Uterus (tissue), 4 donors: ENCODE measurements around the gene CHMP4A. TPM values are rescaled to one million over a fixed set of nuclear protein-coding genes. Genes with fewer than 3 reads are reported as not detected.
A peak's percentile ranks its signal among the peaks of the same experiment; 100 is the strongest.

ENCODE experiments used
- DNase-seq, 2 donors: peaks; one replicate each; pipeline ENCODE4 v3.0.0-alpha.2; 2019 to 2020
- H3K27ac ChIP-seq, 2 donors: fragments of 200-600 bp; sonication (generic); 1 replicate in 1 of 2; 2 replicates in 1 of 2; pipeline ENCODE4 v1.5.1; 2016 to 2018
- H3K27me3 ChIP-seq, 2 donors: fragments of 200-600 bp; sonication (generic); one replicate each; pipeline ENCODE4 v1.5.1; 2018 to 2019; ENCODE audit warnings: control low read depth in 1 of 2
- H3K36me3 ChIP-seq, 2 donors: fragments of 200-600 bp; sonication (generic); one replicate each; pipeline ENCODE4 v1.5.1; 2019; ENCODE audit warnings: control low read depth in 1 of 2
- H3K4me1 ChIP-seq, 2 donors: fragments of 200-600 bp; sonication (generic); one replicate each; pipeline ENCODE4 v1.5.1; 2018 to 2019; ENCODE audit warnings: control low read depth in 1 of 2
- H3K4me3 ChIP-seq, 2 donors: fragments of 200-600 bp; sonication (generic); 1 replicate in 1 of 2; 2 replicates in 1 of 2; pipeline ENCODE4 v1.5.1; 2018 to 2019; ENCODE audit warnings: mild to moderate bottlenecking in 1 of 2
- H3K9me3 ChIP-seq, 2 donors: fragments of 200-600 bp; sonication (generic); one replicate each; pipeline ENCODE4 v1.5.1; 2019; ENCODE audit warnings: control low read depth in 1 of 2
- CTCF ChIP-seq, 4 experiments: fragments of 200-600 bp in 2 of 4; fragments of 450-650 bp in 2 of 4; sonication (generic) in 2 of 4; IDR thresholded peaks; one replicate each; pipeline ENCODE4 v1.5.1; 2016 to 2019; ENCODE audit warnings: antibody characterized with exemption in 4 of 4, mild to moderate bottlenecking in 2 of 4, moderate library complexity in 1 of 4
- POLR2A ChIP-seq, 2 donors: fragments of 450-650 bp; IDR thresholded peaks; one replicate each; pipeline ENCODE4 v1.6.1; 2016; ENCODE audit warnings: antibody characterized with exemption in 2 of 2, mild to moderate bottlenecking in 1 of 2, moderate library complexity in 1 of 2
- intact Hi-C: fragments of 100-400 bp; cut with DNase I; formaldehyde crosslinking; loops from one replicate; pipeline ENCODE4 v1.15.1; 2023; ENCODE audit warnings: low total_unique reads
- total RNA-seq, 4 donors: library from RNA; depleted of rRNA in 3 of 4; stranded (reverse); fragments of >200 nt in 3 of 4; gene quantifications; one replicate each; pipeline versions ENCODE4 v1.1.0 to v1.2.4, GENCODE V29; 2014 to 2023
- donor health status: DM: yes; HTN: yes; CAD: no.

Gene CHMP4A, protein sequence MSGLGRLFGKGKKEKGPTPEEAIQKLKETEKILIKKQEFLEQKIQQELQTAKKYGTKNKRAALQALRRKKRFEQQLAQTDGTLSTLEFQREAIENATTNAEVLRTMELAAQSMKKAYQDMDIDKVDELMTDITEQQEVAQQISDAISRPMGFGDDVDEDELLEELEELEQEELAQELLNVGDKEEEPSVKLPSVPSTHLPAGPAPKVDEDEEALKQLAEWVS
- 10 to 100 TPM in 3 of 4 donors, 1 to 10 TPM in 1; 6.8 to 53.3 (median 33.9) TPM for total RNA-seq

DNA sequence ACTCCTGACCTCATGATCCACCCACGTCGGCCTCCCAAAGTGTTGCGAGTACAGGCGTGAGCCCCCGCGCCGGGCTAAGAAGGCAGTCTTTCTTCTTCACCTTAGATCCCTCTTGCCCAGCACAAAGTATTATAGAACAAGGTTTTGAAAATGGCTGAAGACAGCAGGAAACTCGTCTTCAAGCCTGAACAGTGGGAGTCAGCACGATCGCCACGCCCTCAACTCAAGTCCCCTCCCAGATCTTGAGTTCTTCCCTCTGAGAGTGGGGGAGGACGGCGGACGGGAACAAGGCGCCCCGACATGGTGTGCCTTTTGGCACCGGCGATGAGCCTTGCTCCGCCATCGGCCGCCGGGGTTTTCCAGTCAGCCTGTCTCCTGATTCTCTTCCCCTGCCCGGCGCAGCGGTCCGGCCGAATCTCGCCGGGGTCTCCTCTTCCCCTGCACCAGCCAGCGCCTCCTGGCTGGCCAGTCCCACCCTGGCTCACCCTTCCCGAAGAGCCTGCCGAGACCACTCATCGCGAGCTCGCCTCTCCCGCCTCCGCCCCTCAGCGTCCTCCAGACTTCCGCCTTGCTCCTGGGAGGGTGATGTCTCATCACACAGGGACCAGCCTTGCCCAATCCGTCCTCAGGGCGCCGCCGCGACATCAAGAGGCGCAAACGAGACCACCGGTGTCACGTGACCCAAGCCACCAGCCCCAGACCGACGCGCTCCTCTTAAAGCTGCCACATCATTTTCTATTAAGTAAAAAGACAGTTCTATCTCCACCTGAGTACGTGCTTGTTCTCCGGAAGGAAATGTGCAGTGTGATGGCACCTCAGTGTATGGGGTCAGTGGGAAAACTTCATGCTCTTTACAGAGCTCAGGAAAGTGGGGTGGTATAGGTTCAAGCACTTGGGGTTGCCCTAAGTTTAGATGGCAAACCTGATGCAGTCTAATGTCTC lies at the start of gene CHMP4A:
TSS of gene CHMP4A (minus strand) at position 565 of the 942 bp plus-strand sequence. CDS start at position 516, 49 bp downstream.
- Histone ChIP-seq H3K4me3 (peak within 1 kb of the TSS; percentile 72 to 79), H3K27ac (peak within 1 kb of the TSS; percentile 93 to 97), H3K9me3 (no peaks in the 10 kb centered on the region), H3K4me1 (peaks cover 0 to 4% of the 10 kb centered on the region in 2 donors), H3K27me3 (no peaks in the 10 kb centered on the region), H3K36me3 (no peaks in the 10 kb centered on the region)
- intact Hi-C loops = no loop called here
- TF ChIP-seq CTCF (IDR thresholded peaks at IDR 0.05) (peak; percentile 9 to 37 (median 26)), POLR2A (IDR thresholded peaks at IDR 0.05) (peak; percentile 70 to 96)
- peak; percentile 95 to 96 for DNase-seq

- intact Hi-C loops = no loop called here
- Histone ChIP-seq H3K27me3 (no peaks in the 10 kb centered on the region), H3K4me3 (no peak overlapping the region), H3K36me3 (no peaks in the 10 kb centered on the region), H3K27ac (no peak overlapping the region), H3K9me3 (no peaks in the 10 kb centered on the region), H3K4me1 (no peaks in the 10 kb centered on the region)
- TF ChIP-seq CTCF (IDR thresholded peaks at IDR 0.05) (no peak), POLR2A (IDR thresholded peaks at IDR 0.05) (no peak)
- no peak for DNase-seq
Observed at GRCh38 chr14:24261969-24262327, 48.7 kb upstream of the CHMP4A start.

GRCh38 chr14:24261256-24261968 lies 48.1 kb upstream of the CHMP4A start:
- H3K27me3 ChIP-seq = no peaks in the 10 kb centered on the region
- no peak for DNase-seq
- TF ChIP-seq CTCF (IDR thresholded peaks at IDR 0.05) = no peak
- TF ChIP-seq POLR2A (IDR thresholded peaks at IDR 0.05) = no peak
- no peak overlapping the region for H3K4me3 ChIP-seq
- H3K4me1 ChIP-seq = no peaks in the 10 kb centered on the region
- intact Hi-C loops = no loop called here
- no peaks in the 10 kb centered on the region for H3K9me3 ChIP-seq
- H3K27ac ChIP-seq = no peak overlapping the region
- no peaks in the 10 kb centered on the region for H3K36me3 ChIP-seq

DNA sequence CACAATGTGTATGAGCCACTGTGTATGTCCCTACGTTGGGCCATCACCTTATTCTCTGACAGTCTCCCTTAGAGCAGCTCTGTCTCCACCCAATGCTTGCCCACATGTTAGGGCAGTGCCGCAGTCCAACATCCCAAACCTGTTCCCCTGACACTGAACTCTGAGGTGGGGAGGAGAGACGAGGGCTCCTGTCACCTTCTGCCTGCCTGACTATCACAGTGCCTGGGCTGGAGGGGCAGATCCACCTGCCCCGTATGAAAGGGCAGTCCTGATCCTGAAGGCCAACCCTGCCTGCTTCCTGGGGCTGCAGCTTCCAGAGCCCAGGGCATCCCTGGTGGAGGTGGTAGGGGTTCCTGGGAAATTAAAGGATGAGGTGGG lies 47.5 kb upstream of the CHMP4A start:
- no peak for TF ChIP-seq CTCF (IDR thresholded peaks at IDR 0.05)
- TF ChIP-seq POLR2A (IDR thresholded peaks at IDR 0.05) = no peak
- no peaks in the 10 kb centered on the region for H3K27me3 ChIP-seq

More for the DNA sequence above, 47.5 kb upstream of the CHMP4A start:
- Histone ChIP-seq H3K4me3 (no peak overlapping the region), H3K27ac (no peak overlapping the region), H3K36me3 (no peaks in the 10 kb centered on the region), H3K9me3 (no peaks in the 10 kb centered on the region), H3K4me1 (no peaks in the 10 kb centered on the region)
- DNase-seq = no peak
- intact Hi-C loops = no loop called here
